ENCODE results near the gene ALG12.

The ALG12 gene

GRCh38 chr22:49958931-49959781 lies 40.9 kb upstream of the ALG12 start:
- H3K4me3 ChIP-seq (ENCODE audit: low read depth, low read length): peak overlapping the region; percentile 68
- no peak for DNase-seq (ENCODE audit: low read depth)

GRCh38 chr22:49958366-49958921 lies 40.2 kb upstream of the ALG12 start:
- H3K4me3 ChIP-seq (ENCODE audit: low read depth, low read length): no peak overlapping the region
- DNase-seq (ENCODE audit: low read depth): no peak

- no peak for DNase-seq (ENCODE audit: low read depth)
- H3K4me3 ChIP-seq (ENCODE audit: low read depth, low read length): no peak overlapping the region
These were observed 39.7 kb upstream of the ALG12 start for GRCh38 chr22:49957826-49958365.

- no peak overlapping the region for H3K4me3 ChIP-seq (ENCODE audit: low read depth, low read length)
- DNase-seq (ENCODE audit: low read depth): no peak
These were observed 38.9 kb upstream of the ALG12 start for GRCh38 chr22:49956914-49957825.

- no peak overlapping the region for H3K4me3 ChIP-seq (ENCODE audit: low read depth, low read length)
- no peak for DNase-seq (ENCODE audit: low read depth)
These were observed 38.2 kb upstream of the ALG12 start for GRCh38 chr22:49956418-49956770.

- no peak for DNase-seq (ENCODE audit: low read depth)
- no peak overlapping the region for H3K4me3 ChIP-seq (ENCODE audit: low read depth, low read length)
These were observed 37.6 kb upstream of the ALG12 start for GRCh38 chr22:49955581-49956417.

GRCh38 chr22:49954991-49955580 lies 36.8 kb upstream of the ALG12 start:
- H3K4me3 ChIP-seq (ENCODE audit: low read depth, low read length): no peak overlapping the region
- no peak for DNase-seq (ENCODE audit: low read depth)

- no peak for DNase-seq (ENCODE audit: low read depth)
- H3K4me3 ChIP-seq (ENCODE audit: low read depth, low read length): no peak overlapping the region
These were observed 36.1 kb upstream of the ALG12 start for GRCh38 chr22:49954354-49954753.

- no peak for DNase-seq (ENCODE audit: low read depth)
- no peak overlapping the region for H3K4me3 ChIP-seq (ENCODE audit: low read depth, low read length)
These were observed 35.6 kb upstream of the ALG12 start for GRCh38 chr22:49953680-49954344.

GRCh38 chr22:49953027-49953679 lies 34.9 kb upstream of the ALG12 start:
- no peak overlapping the region for H3K4me3 ChIP-seq (ENCODE audit: low read depth, low read length)
- no peak for DNase-seq (ENCODE audit: low read depth)

GRCh38 chr22:49951986-49952896 lies 34.0 kb upstream of the ALG12 start:
- no peak for DNase-seq (ENCODE audit: low read depth)
- no peak overlapping the region for H3K4me3 ChIP-seq (ENCODE audit: low read depth, low read length)

- no peak overlapping the region for H3K4me3 ChIP-seq (ENCODE audit: low read depth, low read length)
- no peak for DNase-seq (ENCODE audit: low read depth)
These were observed 33.4 kb upstream of the ALG12 start for GRCh38 chr22:49951678-49951985.

- H3K4me3 ChIP-seq (ENCODE audit: low read depth, low read length): no peak overlapping the region
- no peak for DNase-seq (ENCODE audit: low read depth)
These were observed 32.9 kb upstream of the ALG12 start for GRCh38 chr22:49951000-49951677.

GRCh38 chr22:49950396-49950994 lies 32.3 kb upstream of the ALG12 start:
- DNase-seq (ENCODE audit: low read depth): no peak
- H3K4me3 ChIP-seq (ENCODE audit: low read depth, low read length): no peak overlapping the region

- H3K4me3 ChIP-seq (ENCODE audit: low read depth, low read length): no peak overlapping the region
- no peak for DNase-seq (ENCODE audit: low read depth)
These were observed 31.7 kb upstream of the ALG12 start for GRCh38 chr22:49949914-49950292.

Data from skeletal muscle cell (primary cell).